Inflammatory macrophage treated with lipopolysaccharide for 4 hours (primary cell): Measurements from ENCODE around the gene AK2.
A peak's percentile ranks its signal among the peaks of the same experiment; 100 is the strongest.

Source experiments
- DNase-seq: peaks from one replicate; pipeline ENCODE4 v3.0.0-alpha.2; 2020

Gene AK2

DNA sequence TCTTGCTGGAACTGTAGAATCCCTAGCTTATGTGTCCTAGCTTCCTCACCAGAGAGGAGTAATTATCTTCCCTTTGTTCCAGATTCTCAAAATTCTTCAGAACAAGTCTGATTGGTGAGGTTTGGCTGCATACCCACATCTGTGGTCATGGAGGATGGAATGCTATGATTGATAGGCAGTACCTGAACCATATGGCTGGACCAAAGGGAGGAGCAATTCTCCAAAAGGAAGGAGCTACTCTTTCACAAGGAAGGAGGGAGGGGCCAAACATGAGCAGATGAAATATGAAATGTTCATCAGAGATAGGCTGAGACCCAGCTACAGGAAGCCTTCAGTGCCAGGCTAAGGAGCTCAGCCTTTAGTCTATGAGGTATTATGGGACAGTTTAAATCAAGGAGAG, 67.1 kb downstream of the AK2 start:
- DNase-seq: peak; percentile 67

DNA sequence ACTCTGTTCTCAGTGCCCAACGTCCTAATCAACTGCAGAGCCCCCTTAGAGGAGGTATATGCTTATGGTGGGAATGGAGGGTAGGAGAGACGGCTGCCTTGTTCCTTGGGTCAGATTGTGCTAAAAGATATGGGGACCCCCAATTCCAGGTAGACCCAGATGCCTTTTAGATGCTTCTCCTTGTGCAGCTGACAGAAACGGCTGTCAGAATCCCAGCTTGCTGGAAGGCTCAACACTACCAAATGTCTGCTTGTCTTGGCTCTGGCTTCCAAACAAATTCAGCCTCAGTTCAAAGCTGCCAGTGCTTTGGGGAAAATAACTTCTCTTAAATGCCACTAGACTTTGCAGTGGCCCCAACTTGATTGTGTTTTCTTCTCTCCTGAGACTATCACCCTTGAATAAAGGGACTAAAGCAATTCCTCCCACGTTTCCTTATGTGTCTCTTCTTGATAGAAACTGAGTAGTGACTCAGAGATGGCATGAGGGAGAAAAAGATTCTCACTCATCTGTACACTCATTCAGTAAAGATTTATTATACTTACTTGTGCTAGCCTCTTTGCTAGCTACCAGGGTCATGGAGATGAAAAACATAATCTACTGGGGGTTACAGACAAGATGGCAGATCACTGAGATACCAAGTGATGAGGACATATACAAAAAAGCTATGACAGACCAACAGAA, 68.7 kb downstream of the AK2 start:
- DNase-seq: no peak

DNA sequence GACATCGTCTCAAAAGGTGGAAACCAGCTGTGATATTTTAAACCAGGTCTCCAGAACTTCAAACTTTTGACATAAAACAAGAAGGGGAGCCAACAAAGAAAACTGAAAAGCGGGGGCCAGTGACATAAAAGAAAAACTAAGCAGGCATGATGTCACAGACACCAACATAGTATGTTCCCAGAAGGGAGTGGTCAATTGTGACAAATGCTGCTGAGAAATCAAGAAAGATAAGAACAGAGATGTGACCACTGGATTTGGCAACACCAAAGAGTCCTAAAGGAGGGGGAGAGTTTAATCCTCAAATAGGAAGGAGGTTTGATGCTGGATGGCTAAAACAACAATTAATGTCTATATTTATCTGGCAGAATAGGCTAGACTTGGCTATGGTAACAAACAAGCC, 69.8 kb downstream of the AK2 start:
- peak; percentile 79 for DNase-seq

DNA sequence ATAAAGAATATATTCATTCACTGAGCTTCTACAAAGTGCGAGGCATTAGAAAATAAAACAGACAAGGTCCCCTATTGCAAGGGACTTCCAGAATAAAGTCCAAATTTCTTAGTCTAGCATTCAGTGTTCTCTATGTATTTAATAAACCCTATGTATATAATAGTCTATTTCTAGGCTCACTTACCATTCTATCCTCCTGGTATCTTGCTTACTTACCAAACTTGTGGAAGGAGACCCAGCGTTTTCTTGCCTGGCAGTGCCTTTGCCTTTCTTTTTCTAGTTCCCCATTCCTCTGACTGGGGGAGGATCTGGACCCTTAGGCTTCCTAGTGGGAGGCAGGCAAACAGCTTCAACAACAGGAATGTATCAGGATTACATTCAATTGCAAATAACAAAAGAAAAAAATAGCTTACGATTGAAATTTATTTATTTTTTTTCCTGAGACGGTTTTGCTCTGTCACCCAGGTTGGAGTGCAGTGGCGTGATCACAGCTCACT, 71.4 kb downstream of the AK2 start:
- DNase-seq: peak; percentile 65

DNA sequence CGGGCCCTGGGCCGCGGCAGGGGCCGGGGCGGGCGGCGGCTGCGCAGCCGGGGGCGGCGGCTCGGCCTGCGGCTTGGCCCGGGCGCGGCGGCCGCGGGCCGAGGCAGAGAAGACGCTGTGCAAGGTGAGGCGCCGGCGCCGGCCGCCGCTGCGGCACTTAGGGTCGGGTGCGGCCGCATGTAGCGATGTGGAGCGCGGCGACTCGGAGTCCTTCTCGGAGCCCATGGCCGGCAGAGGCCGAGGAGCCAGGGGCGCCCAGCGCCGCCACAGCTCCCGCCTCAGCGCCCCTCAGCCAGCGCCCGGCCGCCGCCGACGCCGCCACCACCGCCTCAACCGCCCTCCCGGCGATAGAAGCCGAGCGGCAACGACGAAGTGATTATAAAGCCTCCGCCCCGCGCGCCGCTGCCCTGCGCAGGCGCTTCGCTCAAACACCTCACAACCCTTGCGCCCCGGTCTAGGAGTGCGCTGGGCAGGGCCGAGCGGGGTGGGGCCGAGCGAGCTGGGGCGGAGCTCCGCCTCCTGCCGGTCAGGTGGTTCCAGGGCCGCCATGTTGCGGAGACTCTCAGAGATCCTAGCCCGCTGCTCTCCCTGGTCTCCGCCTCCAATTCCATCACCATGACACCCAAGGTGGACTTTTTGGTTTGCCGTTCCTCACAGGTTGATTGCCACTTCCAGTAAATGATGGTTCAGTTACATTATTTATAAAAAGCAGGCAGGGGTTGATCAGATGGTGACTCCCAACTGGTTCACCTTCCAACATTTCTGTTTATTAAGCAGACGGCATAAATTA, 72.0 kb downstream of the AK2 start, which contains the start of gene RNF19B:
Gene RNF19B (minus strand): TSS at position 349 of the 790 bp plus-strand sequence. CDS start 124 bp downstream, at position 225.
- peak; percentile 98 for DNase-seq

DNA sequence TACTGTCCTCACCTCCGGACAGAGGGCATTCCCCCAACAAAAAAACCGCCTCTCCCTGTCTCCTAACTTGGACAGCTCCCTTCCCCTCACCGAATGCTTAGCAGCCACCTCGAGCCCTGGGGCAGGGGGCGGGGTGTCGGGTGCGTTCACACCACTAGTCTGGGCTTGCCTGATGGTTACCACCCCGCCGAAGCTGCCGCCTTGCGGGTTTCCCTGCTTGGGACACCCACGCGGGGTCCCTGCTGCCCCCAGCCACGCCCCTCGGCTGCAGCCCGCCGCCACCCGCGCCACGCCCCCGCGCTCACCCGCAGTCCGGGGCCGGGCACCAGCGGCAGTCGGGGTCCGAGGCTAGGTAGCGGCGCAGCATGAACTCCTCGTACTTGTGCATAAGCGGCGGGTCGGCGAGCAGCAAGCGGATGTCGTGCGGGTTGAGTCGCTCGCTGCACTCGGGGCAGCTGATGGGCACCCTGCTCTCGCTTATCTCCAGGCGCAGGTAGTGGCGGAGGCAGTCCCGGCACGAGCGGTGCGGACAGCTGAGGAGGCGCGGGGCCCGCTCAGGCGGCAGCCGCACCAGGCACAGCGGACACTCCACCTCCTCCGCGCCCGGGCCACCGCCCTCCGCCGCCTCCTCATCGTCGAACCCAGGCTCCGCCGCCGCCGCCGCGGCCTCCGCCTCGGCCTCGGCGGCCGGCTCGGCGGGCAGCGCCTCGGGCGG, 72.8 kb downstream of the AK2 start:
- DNase-seq: peak; percentile 88

DNA sequence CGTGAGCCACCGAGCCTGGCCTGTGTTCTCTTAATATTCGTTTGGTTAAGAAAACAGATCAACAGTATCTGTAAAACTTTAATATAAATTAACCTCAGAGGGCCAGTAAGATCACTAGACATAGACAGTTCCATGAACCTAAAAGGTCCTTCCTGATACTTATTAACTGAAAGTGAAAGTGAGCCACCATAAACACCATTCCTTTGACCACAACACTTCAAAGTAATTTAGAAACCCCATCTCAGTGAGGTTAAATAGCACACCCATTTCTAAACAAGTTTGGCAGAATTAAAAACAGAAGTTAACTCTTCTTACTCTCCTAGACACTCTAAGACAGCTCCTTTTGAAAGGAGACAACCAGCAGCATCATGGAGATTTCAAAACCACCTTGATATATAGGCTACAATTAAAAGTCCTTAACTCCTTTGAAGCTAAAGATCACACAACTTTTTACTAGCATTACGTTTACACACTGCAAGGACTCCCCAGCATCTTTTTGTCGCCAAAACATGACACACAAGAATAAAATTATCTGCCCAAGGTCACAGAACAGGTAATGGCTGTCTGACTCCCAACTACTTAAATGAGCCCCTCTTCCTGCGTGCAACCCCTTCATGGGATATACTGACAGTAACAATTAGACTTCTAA, 74.3 kb downstream of the AK2 start:
- DNase-seq: peak; percentile 78

DNA sequence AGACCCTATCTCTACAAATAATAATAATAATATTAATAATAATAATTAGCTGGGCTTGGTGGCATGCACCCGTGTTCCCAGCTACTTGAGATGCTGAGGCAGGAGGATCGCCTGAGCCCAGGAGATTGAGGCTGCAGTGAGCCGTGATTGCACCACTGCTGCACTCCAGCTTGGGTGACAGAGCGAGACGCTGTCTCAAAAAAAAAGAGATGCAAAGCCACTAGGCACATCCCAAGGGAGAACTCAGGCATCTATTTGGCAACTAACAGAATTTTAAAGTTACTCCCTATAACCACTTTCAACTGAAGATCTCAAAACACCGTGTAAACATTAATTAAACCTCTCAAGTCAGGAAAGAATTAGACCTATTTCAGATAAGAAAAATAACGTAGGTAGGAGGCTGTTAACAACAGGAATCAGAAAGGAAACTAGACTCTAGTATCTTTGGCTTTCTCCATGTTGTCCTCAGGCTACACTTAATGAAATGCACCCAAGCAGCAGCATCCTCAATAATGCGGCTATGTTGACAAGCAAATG, 75.8 kb downstream of the AK2 start:
- DNase-seq: no peak

DNA sequence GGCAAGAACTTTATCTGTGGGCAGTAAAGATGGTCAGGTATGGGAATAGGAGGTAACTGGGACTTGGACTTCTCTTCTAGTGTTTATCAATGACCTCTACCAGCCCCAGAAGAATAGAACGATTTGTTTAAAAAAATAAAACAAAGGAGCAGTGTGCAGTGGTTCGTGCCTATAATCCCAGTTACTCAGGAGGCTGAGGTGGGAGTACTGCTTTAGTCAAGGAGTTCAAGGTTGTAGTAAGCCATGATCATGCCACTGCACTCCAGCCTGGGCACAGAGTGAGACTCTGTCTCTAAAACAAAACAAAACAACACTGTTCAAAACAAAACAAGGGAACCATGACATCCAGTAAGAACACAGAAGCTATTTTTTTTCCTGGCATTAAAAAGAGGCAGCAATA, 76.3 kb downstream of the AK2 start:
- DNase-seq: no peak

DNA sequence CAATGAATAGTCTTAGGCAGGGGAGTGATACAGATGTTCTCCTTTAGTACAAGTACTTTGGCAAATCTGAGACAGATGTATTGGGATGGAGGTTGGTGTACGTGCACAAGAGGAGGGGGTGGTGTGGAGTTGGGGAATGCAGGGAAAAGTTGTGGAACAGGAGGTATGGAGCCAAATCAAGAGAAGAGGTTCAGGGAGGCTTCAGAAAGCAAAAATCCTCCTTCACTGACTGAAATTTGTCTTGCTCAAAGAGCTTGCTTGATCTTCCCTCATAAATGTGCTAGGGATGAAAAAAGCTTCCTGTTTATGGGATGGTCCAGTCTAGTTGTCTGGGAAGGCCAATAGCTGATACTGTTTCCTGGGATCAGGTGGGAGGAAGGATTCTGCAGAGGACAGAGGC, 77.9 kb downstream of the AK2 start:
- no peak for DNase-seq
